Nephron (organoid): ENCODE measurements around the gene LMTK2.

Experiments used
- H3K27ac Mint-ChIP-seq, 3 experiments: 2 replicates each; pipeline ENCODE4 v1.8.0; 2020; ENCODE audit warnings: mixed read lengths in 3 of 3, mild to moderate bottlenecking in 2 of 3, moderate library complexity in 1 of 3
- H3K27me3 Mint-ChIP-seq: 2 replicates; pipeline ENCODE4 v1.8.0; 2021; ENCODE audit warnings: low read depth, mild to moderate bottlenecking, moderate library complexity, mixed read lengths
- H3K36me3 Mint-ChIP-seq: 2 replicates; pipeline ENCODE4 v1.8.0; 2020; ENCODE audit warnings: low read depth, mixed read lengths
- H3K4me1 Mint-ChIP-seq: 2 replicates; pipeline ENCODE4 v1.8.0; 2020; ENCODE audit warnings: mixed read lengths
- H3K4me3 Mint-ChIP-seq, 3 experiments: 2 replicates each; pipeline ENCODE4 v1.8.0; 2020; ENCODE audit warnings: mild to moderate bottlenecking in 3 of 3, mixed read lengths in 3 of 3, moderate library complexity in 2 of 3
- H3K9me3 Mint-ChIP-seq: 2 replicates; pipeline ENCODE4 v1.8.0; 2020; ENCODE audit warnings: mixed read lengths
- TF ChIP-seq, protein P1 (sequence below), 3 experiments: fragments of 200-600 bp; sonication (generic); IDR thresholded peaks; one replicate each; pipeline ENCODE4 v1.5.0; 2021; ENCODE audit warnings: antibody characterized with exemption in 3 of 3; ENCODE audit not compliant: unreplicated experiment in 3 of 3

LMTK2 gene

DNA sequence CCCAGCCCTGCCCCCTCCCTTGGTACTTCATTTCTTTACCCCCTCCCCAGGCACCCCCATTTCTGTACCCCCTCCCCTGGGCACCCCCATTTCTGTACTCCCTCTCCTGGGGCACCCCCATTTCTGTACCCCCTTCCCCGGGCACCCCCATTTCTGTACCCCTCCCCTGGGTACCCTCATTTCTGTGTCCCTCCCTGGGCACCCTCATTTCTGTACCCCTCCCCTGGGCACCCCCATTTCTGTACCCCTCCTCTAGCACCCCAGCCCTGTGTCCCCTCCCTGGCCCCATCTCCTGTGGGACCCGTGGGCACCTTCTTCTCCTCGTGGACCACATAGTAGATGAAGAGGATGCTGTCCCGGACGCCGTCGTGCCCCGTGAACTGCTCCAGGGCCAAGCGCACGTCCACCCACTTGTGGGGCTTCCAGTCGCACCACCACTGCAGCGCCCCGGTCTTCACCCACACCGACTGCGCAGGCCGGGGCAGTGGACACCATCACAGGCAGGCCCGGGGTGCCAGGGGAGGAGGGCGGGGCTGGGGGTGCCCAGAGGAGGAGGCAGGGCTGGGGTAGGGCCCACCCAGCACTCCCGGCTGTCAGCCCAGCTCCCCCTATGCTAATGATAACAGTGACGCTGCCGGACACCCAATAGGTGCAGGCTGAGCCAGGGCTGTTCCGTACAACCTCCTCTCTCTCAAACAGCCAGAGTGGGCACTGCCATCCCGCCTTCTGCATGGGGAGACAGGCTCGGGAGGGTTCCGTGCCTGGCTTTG lies 125.0 kb downstream of the LMTK2 start:
- H3K27me3 Mint-ChIP-seq, result no peaks in the 10 kb centered on the region
- H3K4me3 Mint-ChIP-seq, result no peak overlapping the region
- H3K4me1 Mint-ChIP-seq, result no peaks in the 10 kb centered on the region
- H3K9me3 Mint-ChIP-seq, result no peaks in the 10 kb centered on the region
- TF ChIP-seq, protein P1, sequence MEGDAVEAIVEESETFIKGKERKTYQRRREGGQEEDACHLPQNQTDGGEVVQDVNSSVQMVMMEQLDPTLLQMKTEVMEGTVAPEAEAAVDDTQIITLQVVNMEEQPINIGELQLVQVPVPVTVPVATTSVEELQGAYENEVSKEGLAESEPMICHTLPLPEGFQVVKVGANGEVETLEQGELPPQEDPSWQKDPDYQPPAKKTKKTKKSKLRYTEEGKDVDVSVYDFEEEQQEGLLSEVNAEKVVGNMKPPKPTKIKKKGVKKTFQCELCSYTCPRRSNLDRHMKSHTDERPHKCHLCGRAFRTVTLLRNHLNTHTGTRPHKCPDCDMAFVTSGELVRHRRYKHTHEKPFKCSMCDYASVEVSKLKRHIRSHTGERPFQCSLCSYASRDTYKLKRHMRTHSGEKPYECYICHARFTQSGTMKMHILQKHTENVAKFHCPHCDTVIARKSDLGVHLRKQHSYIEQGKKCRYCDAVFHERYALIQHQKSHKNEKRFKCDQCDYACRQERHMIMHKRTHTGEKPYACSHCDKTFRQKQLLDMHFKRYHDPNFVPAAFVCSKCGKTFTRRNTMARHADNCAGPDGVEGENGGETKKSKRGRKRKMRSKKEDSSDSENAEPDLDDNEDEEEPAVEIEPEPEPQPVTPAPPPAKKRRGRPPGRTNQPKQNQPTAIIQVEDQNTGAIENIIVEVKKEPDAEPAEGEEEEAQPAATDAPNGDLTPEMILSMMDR (IDR thresholded peaks at IDR 0.05; ENCODE audit: unreplicated experiment in 3 of 3), result no peak
- H3K27ac Mint-ChIP-seq, result no peak overlapping the region
- H3K36me3 Mint-ChIP-seq, result peaks cover 4% of the 10 kb centered on the region

DNA sequence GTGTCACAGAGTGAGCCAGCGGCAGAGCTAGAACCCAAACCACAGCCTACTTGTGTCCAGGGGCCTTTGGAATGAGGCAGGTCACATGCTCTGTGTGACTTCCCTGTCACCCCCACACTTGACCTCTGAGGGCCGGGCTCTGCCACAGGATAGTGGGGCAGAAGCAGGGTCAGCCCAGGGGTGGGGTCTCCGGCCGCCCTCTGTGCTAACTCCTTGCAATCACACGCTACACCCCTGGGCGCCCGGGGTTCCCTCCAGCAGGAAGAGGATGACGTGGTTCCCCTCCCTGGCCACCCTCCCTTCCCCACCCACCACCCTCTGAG lies 125.6 kb downstream of the LMTK2 start:
- no peaks in the 10 kb centered on the region for H3K9me3 Mint-ChIP-seq
- H3K4me1 Mint-ChIP-seq, result no peaks in the 10 kb centered on the region
- H3K4me3 Mint-ChIP-seq, result no peak overlapping the region
- H3K27me3 Mint-ChIP-seq, result no peaks in the 10 kb centered on the region
- H3K36me3 Mint-ChIP-seq, result peaks cover 4% of the 10 kb centered on the region
- TF ChIP-seq, protein P1 (IDR thresholded peaks at IDR 0.05; ENCODE audit: unreplicated experiment in 3 of 3), result no peak
- no peak overlapping the region for H3K27ac Mint-ChIP-seq

DNA sequence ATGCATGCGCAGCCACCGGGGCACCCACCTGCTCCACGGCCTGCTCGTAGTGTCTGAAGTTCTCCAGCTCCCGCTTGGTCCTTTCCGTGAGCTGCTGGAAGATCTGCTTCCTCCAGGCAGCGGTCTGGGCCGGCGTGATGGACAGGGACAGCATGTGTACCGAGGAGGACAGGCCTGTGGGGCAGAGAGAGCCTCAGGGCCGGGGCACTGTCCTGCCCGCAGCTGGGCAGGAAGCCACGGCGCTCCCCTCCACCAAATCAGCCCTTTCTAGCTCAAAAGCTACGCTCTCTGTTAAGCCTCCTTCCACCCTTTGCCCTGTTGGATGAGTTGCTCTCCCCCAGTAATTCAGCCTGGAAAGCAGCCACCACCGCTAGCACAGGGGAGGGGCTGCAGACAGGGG lies 126.1 kb downstream of the LMTK2 start:
- H3K4me1 Mint-ChIP-seq, result no peaks in the 10 kb centered on the region
- H3K4me3 Mint-ChIP-seq, result no peak overlapping the region
- no peaks in the 10 kb centered on the region for H3K9me3 Mint-ChIP-seq
- H3K27me3 Mint-ChIP-seq, result no peaks in the 10 kb centered on the region
- TF ChIP-seq, protein P1 (IDR thresholded peaks at IDR 0.05; ENCODE audit: unreplicated experiment in 3 of 3), result no peak
- H3K27ac Mint-ChIP-seq, result no peak overlapping the region
- H3K36me3 Mint-ChIP-seq, result peaks cover 4% of the 10 kb centered on the region

DNA sequence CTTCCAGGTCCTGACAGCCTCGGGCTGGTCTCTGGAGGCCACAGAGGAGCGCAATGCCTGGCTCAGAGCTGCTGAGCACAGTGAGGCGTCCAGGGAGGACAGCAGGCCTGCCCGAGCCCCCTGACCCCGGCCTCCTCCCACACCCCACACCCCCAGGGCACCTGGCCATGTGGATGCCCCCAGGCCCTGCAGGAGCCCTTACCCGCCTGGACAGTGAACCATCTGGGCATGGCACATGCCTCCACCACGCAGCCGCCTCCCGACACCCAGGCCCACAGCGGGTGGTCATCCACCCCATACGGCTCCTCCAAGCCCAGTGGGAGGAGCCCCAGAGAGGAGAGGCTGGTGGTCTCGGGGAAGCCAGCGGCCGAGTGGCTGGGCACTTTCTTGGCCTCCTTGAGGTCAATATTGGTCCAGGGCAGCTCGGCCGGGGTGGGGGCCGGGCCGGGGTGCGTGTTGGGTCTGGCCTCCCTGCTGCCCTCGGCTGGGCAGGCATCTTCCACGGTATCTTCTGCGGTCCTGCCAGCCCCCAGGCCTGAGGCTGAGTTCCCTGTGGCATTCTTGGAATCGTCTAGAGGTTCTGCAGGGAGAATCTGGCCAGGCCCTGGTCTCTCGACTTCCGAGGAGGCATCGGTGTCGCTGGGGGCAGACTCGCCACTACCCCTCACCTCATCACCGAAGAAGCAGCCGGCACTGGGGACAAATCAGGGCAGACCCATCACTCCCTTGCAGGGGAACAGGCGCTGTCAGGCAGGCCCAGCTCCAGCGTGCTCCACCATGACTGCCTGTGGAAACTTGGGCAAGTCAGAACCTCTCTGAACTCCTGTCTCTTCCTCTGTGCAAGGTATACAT lies 126.8 kb downstream of the LMTK2 start:
- Mint-ChIP-seq H3K9me3 (no peaks in the 10 kb centered on the region), H3K27me3 (no peaks in the 10 kb centered on the region), H3K36me3 (peaks cover 5% of the 10 kb centered on the region), H3K4me3 (no peak overlapping the region), H3K27ac (no peak overlapping the region), H3K4me1 (no peaks in the 10 kb centered on the region)
- TF ChIP-seq, protein P1 (IDR thresholded peaks at IDR 0.05; ENCODE audit: unreplicated experiment in 3 of 3), result no peak

DNA sequence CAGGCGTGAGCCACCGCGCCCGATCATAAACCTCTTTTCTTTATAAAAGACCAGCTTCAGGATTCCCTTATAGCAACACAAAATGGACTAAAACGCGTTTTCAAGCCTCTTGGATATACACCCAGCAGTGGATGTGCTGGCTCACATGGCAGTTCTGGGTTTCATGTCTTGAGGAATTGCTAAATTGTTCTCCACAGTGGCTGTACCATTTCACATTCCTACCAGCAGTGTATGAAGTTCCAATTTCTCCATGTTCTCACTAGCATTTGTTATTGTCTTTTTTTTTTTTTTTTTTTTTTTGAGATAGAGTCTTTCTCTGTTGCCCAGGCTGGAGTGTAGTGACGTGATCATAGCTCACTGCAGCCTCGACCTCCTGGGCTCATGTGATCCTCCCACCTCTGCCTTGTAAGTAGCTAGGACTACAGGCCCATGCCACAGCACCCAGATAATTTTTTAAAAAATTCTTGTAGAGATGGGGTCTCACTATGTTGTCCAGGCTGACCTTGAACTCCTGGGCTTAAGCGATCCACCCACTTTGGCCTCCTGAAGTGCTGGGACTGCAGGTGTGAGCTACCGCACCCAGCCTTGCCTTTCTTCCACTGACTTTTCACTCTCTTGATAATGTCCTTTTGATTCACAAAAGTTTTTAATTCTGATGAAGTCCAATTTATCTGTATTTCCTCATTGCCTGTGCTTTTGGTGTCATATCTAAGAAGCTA lies 127.9 kb downstream of the LMTK2 start:
- H3K4me1 Mint-ChIP-seq, result no peaks in the 10 kb centered on the region
- no peak overlapping the region for H3K27ac Mint-ChIP-seq
- H3K9me3 Mint-ChIP-seq, result no peaks in the 10 kb centered on the region
- peaks cover 14% of the 10 kb centered on the region for H3K36me3 Mint-ChIP-seq
- no peaks in the 10 kb centered on the region for H3K27me3 Mint-ChIP-seq
- no peak overlapping the region for H3K4me3 Mint-ChIP-seq
- TF ChIP-seq, protein P1 (IDR thresholded peaks at IDR 0.05; ENCODE audit: unreplicated experiment in 3 of 3), result no peak
